Measurements from ENCODE around the gene OXCT1. TPM values are rescaled to one million over a fixed set of nuclear protein-coding genes. Genes with fewer than 3 reads are reported as not detected.
"Not testable (repeated sequence)": the region's sequence is repeated elsewhere in the genome, so short reads cannot be mapped to it uniquely, and the experiment has no call there.

OXCT1 gene
- total and polyA plus RNA-seq, 8 donors = 1.8 to 8.2 (median 3.0) TPM

- intact Hi-C loops (cut with DNase I) = no loop called here
- no peak for FAIRE-seq
- TF ChIP-seq, protein P1, sequence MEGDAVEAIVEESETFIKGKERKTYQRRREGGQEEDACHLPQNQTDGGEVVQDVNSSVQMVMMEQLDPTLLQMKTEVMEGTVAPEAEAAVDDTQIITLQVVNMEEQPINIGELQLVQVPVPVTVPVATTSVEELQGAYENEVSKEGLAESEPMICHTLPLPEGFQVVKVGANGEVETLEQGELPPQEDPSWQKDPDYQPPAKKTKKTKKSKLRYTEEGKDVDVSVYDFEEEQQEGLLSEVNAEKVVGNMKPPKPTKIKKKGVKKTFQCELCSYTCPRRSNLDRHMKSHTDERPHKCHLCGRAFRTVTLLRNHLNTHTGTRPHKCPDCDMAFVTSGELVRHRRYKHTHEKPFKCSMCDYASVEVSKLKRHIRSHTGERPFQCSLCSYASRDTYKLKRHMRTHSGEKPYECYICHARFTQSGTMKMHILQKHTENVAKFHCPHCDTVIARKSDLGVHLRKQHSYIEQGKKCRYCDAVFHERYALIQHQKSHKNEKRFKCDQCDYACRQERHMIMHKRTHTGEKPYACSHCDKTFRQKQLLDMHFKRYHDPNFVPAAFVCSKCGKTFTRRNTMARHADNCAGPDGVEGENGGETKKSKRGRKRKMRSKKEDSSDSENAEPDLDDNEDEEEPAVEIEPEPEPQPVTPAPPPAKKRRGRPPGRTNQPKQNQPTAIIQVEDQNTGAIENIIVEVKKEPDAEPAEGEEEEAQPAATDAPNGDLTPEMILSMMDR (IDR thresholded peaks at IDR 0.05) = no peak
- Histone ChIP-seq H3K27ac (no peak overlapping the region), H3K9me3 (no peaks in the 10 kb centered on the region), H3K36me3 (no peaks in the 10 kb centered on the region), H3K4me3 (no peak overlapping the region), H3K4me1 (no peaks in the 10 kb centered on the region), H3K27me3 (no peaks in the 10 kb centered on the region)
- no peak for DNase-seq
- no peak for ATAC-seq
Measured at GRCh38 chr5:41735213-41735612, 135.0 kb downstream of the OXCT1 start.

- intact Hi-C loops (cut with DNase I); H3K4me1 ChIP-seq; H3K36me3 ChIP-seq; H3K27ac ChIP-seq; DNase-seq; H3K4me3 ChIP-seq; H3K9me3 ChIP-seq; H3K27me3 ChIP-seq; ATAC-seq; FAIRE-seq: not testable (repeated sequence)
- 91 to 98% methylated on average over 5 of the region's 5 CpGs for WGBS, 2 donors
Measured at GRCh38 chr5:41729381-41729780, 140.8 kb downstream of the OXCT1 start.

- no peaks in the 10 kb centered on the region for H3K4me1 ChIP-seq
- TF ChIP-seq, protein P1 (IDR thresholded peaks at IDR 0.05) = no peak
- no peaks in the 10 kb centered on the region for H3K27me3 ChIP-seq
- intact Hi-C loops (cut with DNase I) = no loop called here
- FAIRE-seq (no peak), DNase-seq (no peak), ATAC-seq (no peak)
- no peak overlapping the region for H3K4me3 ChIP-seq
- H3K9me3 ChIP-seq = no peaks in the 10 kb centered on the region
- H3K36me3 ChIP-seq = no peaks in the 10 kb centered on the region
- H3K27ac ChIP-seq = no peak overlapping the region
- WGBS, 2 donors = 91 to 94% methylated on average over 4 of the region's 4 CpGs
Measured at GRCh38 chr5:41728281-41728680, 141.9 kb downstream of the OXCT1 start.

GRCh38 chr5:41722359-41722950 is 147.8 kb downstream of the OXCT1 start:
- H3K27ac ChIP-seq = no peak overlapping the region
- H3K4me3 ChIP-seq = no peak overlapping the region
- no peaks in the 10 kb centered on the region for H3K9me3 ChIP-seq
- WGBS, 2 donors = 46 to 60% methylated on average over 3 of the region's 3 CpGs
- TF ChIP-seq, protein P1 (IDR thresholded peaks at IDR 0.05) = no peak
- H3K4me1 ChIP-seq = no peaks in the 10 kb centered on the region
- no peak for ATAC-seq
- no peaks in the 10 kb centered on the region for H3K27me3 ChIP-seq
- no peak for DNase-seq
- H3K36me3 ChIP-seq = no peaks in the 10 kb centered on the region
- FAIRE-seq = no peak
- intact Hi-C loops (cut with DNase I) = no loop called here

- FAIRE-seq (no peak), DNase-seq (no peak), ATAC-seq (no peak)
- intact Hi-C loops (cut with DNase I) = no loop called here
- no peaks in the 10 kb centered on the region for H3K36me3 ChIP-seq
- 38 to 46% methylated on average over 2 of the region's 2 CpGs for WGBS, 2 donors
- H3K27ac ChIP-seq = no peak overlapping the region
- no peaks in the 10 kb centered on the region for H3K27me3 ChIP-seq
- H3K4me3 ChIP-seq = no peak overlapping the region
- H3K9me3 ChIP-seq = no peaks in the 10 kb centered on the region
- TF ChIP-seq, protein P1 (IDR thresholded peaks at IDR 0.05) = no peak
- H3K4me1 ChIP-seq = no peaks in the 10 kb centered on the region
Measured at GRCh38 chr5:41721516-41721915, 148.7 kb downstream of the OXCT1 start.
